HG03457 (cell line): ENCODE results near the gene OSBPL3.
"Not testable (repeated sequence)": the region's sequence is repeated elsewhere in the genome, so short reads cannot be mapped to it uniquely, and the experiment has no call there.

Experiments
- ATAC-seq: cut with Tn5 transposase; IDR thresholded peaks from one replicate; pipeline ENCODE4 v1.9.1; 2021; ENCODE audit warnings: moderate number of reproducible peaks; ENCODE audit not compliant: unreplicated experiment

OSBPL3 gene

DNA sequence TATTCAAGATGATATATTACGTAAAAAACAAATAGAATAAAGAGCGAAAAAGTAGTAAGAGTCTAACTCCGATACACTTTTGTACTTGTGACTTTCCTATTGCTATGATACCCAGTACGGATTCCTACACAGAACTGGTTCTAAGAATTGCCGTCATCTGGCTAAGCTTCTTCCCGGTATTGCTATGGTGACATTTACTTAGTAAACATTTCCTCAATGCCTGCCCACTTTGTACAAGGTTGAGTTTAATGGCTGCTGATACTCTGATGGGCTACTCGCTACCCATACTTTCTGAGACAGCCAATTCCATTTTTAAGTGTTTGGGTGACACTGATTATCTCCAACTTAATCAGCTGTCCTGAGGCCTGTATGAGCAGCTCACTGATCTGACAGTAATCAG, 55.6 kb downstream of the OSBPL3 start:
- ATAC-seq: no peak

DNA sequence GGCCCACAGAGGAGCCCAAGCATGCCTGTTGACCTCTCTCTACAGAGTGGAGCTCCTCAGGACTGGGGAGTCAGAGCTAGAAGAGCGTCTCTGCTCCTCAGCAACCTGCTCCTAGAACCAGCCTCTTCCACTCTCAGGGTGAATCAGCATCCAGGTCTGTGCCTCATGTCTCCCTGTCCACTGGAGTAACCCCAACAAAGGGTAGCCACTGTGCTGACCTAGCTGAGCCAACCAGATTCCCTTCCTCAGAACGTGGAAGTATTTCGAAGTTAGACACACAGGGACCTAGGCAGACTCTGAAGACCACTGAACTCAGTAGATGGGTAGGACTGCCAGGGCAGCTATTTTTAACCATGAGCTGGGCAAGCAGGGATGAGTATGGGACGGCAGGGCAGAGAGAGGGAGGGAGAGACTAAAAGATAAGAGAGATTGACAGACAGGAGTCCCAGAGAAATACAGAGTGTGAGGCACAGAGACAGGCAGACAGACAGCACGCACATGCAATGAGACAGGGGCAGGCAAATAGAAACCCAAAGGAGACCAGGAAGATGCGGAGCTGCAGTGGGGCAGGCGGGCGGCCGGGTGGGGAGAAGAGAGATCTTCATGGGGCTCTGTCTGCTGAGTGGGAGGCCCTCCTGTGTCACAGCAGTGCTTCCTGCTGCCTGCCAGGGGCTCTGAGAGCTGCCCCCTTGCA, 56.7 kb downstream of the OSBPL3 start:
- no peak for ATAC-seq

DNA sequence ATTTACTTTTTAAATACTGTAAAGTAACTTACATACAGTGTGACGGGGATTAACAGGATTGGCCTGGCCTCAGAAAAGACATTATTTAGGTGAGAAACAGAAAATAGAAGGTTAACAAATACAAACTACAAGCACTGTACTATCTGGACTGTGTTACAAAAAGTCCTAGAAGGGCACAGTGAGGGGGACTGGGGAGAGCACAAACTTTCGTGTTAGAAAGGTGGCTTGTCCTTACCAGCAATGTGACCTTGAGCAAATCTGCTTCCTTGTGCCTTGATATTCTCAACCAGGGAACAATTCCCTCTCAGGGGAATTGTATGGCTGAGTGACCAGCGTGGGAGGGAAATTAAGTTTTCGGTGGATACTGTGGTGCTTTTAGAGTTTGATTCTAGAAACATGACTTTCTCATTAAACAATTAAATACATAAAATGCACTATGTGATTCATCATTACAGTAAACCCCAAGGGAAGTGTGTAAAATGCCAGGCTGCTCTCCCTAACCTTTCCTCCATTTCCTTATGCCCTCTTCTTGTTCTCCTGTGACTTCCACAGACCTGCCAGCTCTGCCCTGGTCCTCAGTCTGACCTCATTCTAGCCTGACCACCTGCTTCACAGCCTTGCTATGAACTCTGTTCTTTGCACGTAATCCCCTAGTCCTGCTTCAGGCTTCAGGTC, 57.7 kb downstream of the OSBPL3 start:
- ATAC-seq: no peak

DNA sequence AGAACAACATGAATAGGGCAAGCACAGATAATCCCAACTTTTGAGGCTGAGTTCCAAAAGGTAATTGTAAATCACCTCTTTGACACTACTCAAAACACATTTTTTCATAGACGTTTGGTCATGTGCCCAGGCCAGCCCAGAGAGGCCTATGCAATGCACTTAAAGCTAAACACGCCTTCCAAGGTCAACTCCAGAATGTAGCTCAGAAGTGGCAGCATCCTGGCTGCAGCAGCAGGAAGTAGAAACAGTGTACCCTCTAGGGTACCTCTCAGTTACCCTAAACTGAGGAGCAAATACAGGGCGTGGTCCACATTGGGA, 58.7 kb downstream of the OSBPL3 start:
- no peak for ATAC-seq

DNA sequence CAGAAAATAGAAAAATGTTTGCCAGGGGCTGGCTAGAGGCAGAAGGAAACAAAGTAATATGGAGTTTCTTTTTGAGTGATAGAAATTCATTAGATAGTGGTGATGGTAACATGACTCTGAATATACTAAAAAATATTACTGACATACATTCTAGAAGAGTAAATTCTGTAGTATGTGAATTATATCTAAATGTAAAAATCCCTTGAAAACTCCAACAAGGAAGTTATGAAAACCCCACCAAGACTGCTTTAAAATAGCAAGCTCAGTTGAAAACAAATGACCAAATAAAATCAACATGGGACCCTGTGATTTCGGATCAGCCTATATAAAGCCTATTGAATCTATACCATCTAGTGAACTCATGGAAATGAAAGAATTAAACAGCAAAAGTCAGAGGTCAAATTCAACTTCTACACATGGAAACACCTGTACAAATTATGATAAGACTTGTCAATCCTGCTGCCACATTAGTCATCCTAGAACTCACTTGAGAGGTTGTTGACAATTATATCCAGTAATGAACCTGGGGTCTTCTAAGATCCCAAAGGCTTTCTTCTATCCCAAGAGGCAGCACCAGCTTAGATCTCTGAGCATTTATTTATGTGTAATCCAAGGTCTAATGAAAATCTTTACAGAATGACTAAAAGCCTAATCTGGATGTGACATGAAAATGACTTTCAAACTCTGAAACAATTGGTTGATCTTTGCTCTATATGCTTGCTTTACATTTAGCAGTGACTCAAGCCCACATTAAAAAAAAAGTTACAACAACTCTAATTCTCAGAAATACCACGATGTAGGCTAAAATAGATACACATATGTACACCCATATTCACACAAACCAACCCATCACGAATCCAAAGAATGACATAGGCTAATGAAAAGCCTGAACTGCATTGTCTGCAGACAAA, 59.3 kb downstream of the OSBPL3 start:
- no peak for ATAC-seq

DNA sequence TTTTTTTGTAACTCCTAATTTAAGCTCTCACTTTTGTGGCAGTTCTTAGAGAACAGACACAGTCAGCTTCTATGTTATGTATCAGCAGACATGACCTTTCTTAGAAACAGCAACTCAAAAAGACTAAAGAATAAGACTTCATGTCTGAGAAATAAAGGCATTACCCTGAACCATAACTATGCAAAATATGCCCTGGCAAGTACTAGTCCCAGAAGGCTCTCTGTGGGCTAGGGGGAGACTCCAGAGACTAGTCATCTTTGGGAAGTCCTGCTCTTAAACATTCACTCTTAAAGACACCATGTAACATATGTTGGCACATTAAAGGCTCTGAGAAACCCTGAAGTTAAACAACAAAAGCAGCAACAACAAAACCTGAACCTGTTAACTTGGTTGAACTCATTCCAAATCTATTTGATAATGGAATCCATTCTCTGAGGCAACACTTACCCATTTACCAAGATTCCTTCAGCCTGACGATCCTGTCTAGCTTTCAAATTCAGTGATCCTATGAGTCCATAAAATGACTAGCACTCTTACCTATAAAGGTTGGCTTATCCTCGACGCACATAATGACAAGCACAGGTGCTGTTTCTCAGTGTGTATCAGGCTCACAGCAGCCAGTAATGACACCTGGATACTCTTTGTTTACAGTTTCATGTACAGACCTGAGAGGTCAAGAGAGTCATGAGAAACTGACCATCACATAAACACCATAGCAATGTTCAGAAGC, 62.3 kb downstream of the OSBPL3 start:
- no peak for ATAC-seq

DNA sequence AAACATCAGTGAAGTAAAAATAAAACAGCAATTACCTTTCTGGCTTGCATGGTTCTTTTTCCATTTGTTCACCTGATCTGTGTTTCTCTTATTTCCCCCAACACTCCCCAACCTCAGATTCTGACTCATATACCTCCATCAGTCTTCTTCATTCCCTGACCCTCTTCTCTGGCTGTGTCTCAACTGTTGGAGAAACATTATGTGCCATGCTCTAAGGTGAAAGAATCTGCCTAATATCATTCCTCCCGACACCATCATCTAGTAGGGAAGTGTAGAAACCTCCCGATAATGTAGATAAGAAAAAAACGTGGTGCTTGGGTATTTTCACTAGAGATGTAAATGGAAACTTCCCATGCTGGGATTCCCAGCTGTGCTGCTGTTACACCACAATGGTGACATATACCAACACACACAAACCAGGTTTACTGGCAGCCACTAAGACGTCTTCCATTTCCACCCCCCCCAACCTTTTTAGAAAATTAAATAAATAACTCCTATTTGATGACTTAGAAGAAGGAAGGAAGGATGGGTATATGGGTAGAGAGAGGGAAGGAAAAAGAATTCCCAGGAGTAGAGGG, 63.4 kb downstream of the OSBPL3 start:
- ATAC-seq: no peak

DNA sequence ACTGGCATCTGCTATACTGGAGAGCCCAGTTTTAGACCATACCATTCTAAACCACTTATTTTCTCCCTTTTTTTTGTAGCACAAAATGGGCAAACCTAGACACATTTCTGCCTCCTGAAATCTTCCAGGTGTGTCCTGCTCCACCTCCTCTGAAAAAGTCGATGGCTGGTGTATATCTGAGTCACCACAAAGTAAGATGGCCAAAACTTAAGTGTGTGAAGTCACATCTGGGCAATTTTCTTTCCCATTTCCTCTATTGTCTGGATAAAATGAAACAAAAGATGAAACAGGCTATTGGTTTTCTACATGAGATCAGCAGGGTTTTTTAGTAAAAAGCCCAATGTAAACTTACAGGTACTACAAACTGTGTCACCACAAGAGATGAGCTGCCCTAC, 65.5 kb downstream of the OSBPL3 start:
- ATAC-seq: no peak

DNA sequence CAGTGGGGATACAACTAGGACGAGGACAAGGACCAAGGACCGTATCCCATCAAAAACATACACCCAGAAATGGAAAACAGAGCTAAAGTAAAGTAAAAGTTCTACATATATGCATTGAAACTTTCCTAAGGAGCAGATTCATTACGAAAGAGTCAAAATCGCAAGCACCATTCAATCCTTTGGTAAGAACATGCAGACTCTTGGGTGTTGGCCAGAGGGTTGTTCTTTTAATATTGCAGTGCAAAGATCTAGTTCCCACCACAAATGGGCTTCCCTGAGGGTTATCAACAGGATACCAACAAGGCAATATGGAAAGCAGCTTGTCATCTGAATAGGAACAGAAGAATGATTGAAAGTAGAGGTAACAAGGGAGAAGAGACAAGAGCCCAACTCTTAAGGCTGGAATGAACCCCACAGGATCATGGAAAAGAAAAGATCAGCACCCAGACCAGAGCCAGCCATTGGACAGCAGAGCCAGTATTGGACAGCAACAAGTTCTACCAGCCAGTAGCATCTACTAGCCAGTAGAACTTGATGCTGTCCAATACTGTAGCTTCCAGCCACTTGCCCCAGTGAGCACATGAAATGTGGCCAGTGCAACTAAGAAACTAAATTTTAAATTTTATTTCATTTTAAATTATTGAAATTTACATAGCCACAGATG, 66.0 kb downstream of the OSBPL3 start:
- ATAC-seq: no peak

DNA sequence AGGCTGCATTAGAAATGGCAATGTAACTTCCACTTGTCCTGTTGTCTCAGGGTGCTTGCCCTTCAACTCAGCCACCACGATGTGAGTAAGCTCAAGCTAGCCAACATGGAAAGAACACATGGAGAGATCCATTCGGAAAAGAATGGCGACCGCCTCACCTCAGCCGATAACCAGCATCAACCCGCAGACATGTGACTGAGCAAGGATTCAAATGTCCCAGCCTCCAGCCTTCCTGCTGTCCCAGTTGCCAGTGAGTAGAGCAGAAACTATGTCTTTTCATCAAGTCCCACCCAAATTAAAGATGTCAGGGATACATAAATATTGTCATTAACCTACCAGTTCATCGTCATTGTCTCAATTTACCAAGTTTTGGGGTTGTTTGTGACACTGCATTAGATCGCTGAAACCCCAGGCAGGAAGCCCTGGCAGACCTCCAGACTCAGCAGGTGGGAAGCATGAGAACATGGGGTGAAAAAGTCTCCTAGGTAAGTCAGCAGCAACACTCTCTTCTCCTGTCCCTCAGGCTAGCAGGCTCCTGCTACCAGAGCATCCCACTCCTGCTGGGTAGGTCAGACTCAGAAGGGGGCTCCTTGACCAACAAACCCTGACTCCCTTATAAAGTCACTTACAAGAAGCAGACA, 67.0 kb downstream of the OSBPL3 start:
- ATAC-seq: no peak

DNA sequence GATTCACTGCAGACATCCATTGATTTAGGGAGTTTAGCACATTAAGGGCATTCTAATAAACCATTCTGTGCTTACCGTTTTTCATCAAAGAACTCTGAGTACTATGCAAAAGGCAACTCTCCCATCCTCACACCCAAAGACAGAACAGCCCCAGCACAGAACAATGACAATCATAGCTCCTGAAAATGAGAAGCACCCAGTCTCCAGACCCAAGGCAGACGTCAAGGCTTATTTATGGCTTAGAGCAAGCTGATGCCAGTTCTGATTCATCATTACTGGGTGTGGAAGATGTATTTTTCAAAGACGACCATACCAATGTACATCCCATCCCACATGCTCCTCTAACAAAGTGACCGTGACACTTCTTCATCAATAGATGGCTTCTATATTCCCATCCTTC, 67.6 kb downstream of the OSBPL3 start:
- ATAC-seq: no peak

DNA sequence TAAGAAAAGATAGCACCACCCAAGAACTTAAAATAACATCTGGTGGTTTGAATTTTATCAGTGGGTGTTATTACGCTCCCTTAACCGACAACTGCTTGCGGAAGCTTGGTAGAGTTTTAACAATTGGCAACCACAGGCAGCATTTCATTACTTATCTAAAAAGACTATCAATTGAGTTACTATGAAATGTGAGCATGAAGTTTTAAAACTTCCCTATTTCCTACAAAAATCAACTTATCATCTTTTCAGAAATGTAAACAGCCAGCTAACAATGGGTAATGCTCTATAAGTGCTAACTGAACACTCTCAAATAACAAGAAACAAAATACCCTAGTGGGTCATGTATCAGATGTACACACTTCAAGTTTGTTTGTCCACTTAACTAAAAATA, 68.8 kb downstream of the OSBPL3 start:
- ATAC-seq: no peak

DNA sequence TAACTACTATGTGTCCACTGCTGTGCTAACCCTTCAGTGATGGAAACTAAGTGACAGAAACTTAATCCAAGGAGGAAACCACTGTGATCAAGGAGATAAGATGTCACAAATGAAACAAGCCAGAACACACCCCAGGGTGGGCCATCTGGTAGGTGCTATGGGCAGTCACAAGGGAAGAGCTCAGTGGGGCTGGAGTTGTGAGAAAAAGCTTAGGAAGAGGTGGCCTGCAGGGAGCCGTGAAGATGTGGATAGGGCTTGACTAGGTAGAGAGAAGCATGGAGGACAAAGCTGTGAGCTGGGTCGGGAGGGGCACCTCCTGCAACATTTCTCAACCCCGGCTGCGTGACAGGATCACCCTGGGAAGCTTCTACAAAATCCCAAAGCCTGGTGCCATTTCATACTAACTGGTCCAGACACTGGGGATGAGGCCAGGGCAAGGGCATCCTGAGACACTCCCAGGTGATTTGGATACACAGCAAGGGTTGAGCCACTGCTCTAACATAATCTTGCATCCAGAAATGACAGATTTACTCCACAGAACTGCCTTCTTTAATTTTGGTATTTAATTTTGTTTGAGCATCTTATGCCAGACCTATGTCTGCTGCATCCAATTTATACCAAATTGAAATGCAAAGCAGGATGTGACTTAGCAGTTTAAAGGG, 69.3 kb downstream of the OSBPL3 start:
- ATAC-seq: no peak

DNA sequence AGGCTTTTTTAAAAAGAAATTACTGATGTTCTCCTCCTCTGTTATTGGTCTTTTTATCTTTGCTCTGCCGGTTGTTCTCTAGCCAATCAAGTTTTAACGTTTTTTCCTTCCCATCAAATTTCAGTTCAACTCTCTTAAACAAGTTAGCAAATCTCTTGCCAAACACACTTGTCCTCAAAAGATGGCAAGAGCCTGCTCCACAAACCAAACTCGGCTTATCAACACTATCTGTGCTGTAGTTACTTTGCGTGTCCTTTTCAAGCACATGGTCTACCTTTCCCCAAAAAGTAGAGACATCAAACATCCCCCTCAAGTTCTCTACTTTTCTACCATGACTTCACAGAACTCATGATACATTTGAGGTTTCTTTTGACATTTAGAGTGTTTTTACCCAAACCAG, 71.3 kb downstream of the OSBPL3 start:
- ATAC-seq: no peak

DNA sequence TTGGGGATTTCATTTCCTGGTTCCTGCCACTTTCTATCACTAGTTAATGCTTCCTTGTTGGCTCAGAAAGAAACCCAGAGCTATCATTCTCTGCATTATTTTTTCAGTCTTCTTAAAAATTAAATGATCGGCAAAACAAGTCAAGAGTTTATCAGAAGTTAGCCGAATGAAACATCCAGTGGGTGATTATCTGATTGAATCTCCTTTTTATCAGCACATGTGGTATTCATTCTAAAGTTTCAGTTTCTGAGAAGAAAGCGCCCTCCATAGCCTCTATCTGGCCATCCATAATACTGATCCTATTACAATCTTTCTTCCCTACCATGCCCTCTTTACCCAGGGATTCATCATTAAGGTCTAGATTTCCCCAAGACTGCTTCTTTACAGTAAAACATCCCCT, 71.8 kb downstream of the OSBPL3 start:
- ATAC-seq: no peak

DNA sequence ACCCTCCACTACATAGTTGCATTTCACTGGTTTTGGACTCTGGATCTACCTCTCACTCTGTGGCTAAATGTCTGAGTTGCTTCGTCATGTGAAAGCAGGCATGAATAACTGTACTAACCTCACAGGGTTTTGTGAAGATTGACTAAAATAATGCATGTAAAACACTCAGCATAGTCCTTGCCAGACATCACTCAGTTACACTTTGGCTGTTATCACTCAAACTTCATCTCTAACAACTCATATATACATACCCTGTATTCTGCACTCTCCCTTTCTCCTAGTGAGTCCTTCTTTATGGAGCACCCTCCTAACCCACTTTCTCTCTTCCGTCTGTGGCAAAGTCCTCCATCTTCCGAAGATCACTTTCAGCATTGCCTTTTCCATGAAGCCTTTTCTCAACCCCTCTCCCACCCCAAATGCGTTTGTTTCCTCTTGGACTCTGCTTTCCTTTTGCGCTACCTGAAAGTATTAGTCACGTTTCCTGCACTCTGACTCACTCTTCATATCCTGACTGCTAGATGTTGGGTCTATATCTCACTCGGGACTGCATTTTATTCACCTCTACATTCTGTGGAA, 72.6 kb downstream of the OSBPL3 start:
- ATAC-seq: peak; percentile 38

DNA sequence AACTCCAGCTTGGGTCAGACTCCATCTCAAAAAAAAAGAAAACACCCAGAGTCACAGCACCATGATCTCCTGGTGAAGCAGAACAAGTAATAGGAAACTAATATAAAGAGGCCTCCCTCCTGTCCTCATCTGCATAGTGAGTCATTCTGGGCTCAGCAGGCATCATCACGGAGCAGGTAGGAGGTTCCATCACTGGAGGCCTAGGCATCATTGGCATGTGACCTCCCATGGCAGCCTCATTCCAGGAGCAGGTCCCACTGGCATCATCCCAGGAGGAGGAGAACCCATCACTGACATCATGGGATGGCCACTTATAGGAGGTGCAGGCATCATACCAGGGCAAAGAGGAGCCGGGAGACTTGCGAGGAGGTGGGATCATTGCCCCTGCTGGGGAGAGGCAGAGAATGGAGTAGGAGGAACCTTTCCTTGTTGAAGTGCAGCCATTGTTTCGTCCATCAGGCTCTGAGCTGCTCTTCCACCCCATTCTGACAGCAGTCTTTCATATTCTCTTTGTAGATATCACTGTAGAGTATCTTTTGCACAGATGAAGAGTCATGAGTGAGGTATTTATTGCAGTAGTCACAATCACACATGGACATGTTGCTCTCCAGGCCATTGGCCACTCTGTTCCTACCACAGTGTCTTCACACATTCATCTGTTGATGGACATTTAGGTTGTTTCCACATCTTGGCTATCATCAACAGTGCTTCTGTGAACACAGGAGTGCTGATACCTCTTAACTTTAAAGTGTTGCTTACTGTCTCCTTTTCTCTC, 73.8 kb downstream of the OSBPL3 start:
- no peak for ATAC-seq

DNA sequence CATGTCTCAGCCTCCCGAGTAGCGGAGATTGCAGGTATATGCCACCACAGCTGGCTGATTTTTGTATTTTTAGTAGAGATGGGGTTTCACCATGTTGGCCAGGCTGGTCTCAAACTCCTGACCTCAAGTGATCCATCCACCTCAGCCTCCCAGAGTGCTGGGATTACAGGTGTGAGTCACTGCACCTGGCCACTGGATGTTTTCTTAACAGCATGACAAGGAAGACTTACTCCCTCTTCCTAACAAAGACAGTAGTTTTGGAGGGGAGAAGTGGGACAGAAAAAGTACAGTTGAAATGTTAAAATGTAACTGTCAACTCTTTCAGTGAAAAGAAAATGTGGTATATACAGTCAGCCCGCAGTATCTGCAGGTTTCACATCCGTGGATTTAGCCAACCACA, 76.0 kb downstream of the OSBPL3 start:
- not testable (repeated sequence) for ATAC-seq
